HG03575 (cell line): ENCODE results near the gene PAQR4.

Source experiments
- ATAC-seq: cut with Tn5 transposase; IDR thresholded peaks from one replicate; pipeline ENCODE4 v1.9.1; 2021; ENCODE audit not compliant: unreplicated experiment, insufficient number of reproducible peaks, low FRiP score; ENCODE audit errors: extremely low read depth

The PAQR4 gene

GRCh38 chr16:2963074-2963722 is 6.0 kb upstream of the PAQR4 start:
- no peak for ATAC-seq

GRCh38 chr16:2963723-2964474 is 5.2 kb upstream of the PAQR4 start, which contains the start of gene KREMEN2:
Gene KREMEN2 (plus strand): TSS chr16:2964275. CDS start chr16:2964521, 246 bp downstream.
- no peak for ATAC-seq

- ATAC-seq: no peak
Observed at GRCh38 chr16:2964475-2965336, 4.4 kb upstream of the PAQR4 start.

- ATAC-seq: no peak
Observed at GRCh38 chr16:2966043-2966807, 2.9 kb upstream of the PAQR4 start.

GRCh38 chr16:2966808-2967191 is 2.3 kb upstream of the PAQR4 start:
- ATAC-seq: no peak

GRCh38 chr16:2967211-2967631 is 1.9 kb upstream of the PAQR4 start:
- ATAC-seq: no peak

- no peak for ATAC-seq
Observed at GRCh38 chr16:2967721-2968161, 1.4 kb upstream of the PAQR4 start.

- no peak for ATAC-seq
Observed at GRCh38 chr16:2968368-2968737, 795 bp upstream of the PAQR4 start.

- ATAC-seq: no peak
Observed at GRCh38 chr16:2969545-2970521, 685 bp downstream of the PAQR4 start.

GRCh38 chr16:2970563-2970962 is 1.4 kb downstream of the PAQR4 start:
- no peak for ATAC-seq

GRCh38 chr16:2971134-2971984 is 2.2 kb downstream of the PAQR4 start:
- no peak for ATAC-seq

- ATAC-seq: no peak
Observed at GRCh38 chr16:2971985-2972784, 3.0 kb downstream of the PAQR4 start.

GRCh38 chr16:2973093-2973492 is 3.9 kb downstream of the PAQR4 start:
- ATAC-seq: no peak

GRCh38 chr16:2973605-2974318 is 4.6 kb downstream of the PAQR4 start:
- ATAC-seq: no peak

GRCh38 chr16:2974319-2975056 is 5.3 kb downstream of the PAQR4 start:
- ATAC-seq: no peak
